Trophoblast cell (in vitro differentiated cells and primary cell): Measurements from ENCODE around the gene NR2F1.

Experiments used
- DNase-seq, 2 donors: peaks; one replicate each; pipeline ENCODE4 v3.0.0-alpha.2; 2016
- H2AFZ ChIP-seq: 2 replicates; pipeline ENCODE4 v1.6.1; 2013; ENCODE audit warnings: low read length, moderate library complexity, mild to moderate bottlenecking; ENCODE audit not compliant: insufficient read depth, poor library complexity
- H2AK5ac ChIP-seq: 2 replicates; pipeline ENCODE4 v1.6.1; 2013; ENCODE audit warnings: mild to moderate bottlenecking, low read length
- H2BK120ac ChIP-seq: 2 replicates; pipeline ENCODE4 v1.6.1; 2013; ENCODE audit warnings: low read length, mild to moderate bottlenecking, moderate library complexity; ENCODE audit not compliant: insufficient read depth, poor library complexity
- H2BK12ac ChIP-seq: 2 replicates; pipeline ENCODE4 v1.6.1; 2013; ENCODE audit warnings: mild to moderate bottlenecking, low read length, moderate library complexity
- H2BK5ac ChIP-seq: 2 replicates; pipeline ENCODE4 v1.6.1; 2013; ENCODE audit warnings: low read length, low read depth, moderate library complexity, mild to moderate bottlenecking; ENCODE audit not compliant: poor library complexity
- H3K14ac ChIP-seq: 2 replicates; pipeline ENCODE4 v1.6.1; 2013; ENCODE audit warnings: mild to moderate bottlenecking, low read length
- H3K18ac ChIP-seq: 2 replicates; pipeline ENCODE4 v1.6.1; 2013; ENCODE audit warnings: mild to moderate bottlenecking, low read length
- H3K23ac ChIP-seq: 2 replicates; pipeline ENCODE4 v1.6.1; 2013; ENCODE audit warnings: low read length
- H3K27ac ChIP-seq: 2 replicates; pipeline ENCODE4 v1.5.1; 2013; ENCODE audit warnings: low read depth, mild to moderate bottlenecking, inconsistent platforms, low read length, moderate library complexity
- H3K27me3 ChIP-seq: 2 replicates; pipeline ENCODE4 v1.6.1; 2013; ENCODE audit warnings: inconsistent platforms, mild to moderate bottlenecking, low read length, moderate library complexity; ENCODE audit not compliant: insufficient read depth
- H3K36me3 ChIP-seq, 2 experiments: 1 replicate in 1 of 2; 2 replicates in 1 of 2; pipeline ENCODE4 v1.6.1; 2013; ENCODE audit warnings: low read length in 2 of 2, mild to moderate bottlenecking in 2 of 2, moderate library complexity in 1 of 2; ENCODE audit not compliant: insufficient read depth in 2 of 2, control insufficient read depth in 1 of 2
- H3K4ac ChIP-seq: 2 replicates; pipeline ENCODE4 v1.6.1; 2013; ENCODE audit warnings: low read depth, mild to moderate bottlenecking, low read length, moderate library complexity
- H3K4me1 ChIP-seq, 2 experiments: 1 replicate in 1 of 2; 2 replicates in 1 of 2; pipeline ENCODE4 v1.6.1; 2013; ENCODE audit warnings: low read length in 2 of 2, mild to moderate bottlenecking in 2 of 2, moderate library complexity in 1 of 2; ENCODE audit not compliant: insufficient read depth in 2 of 2, control insufficient read depth in 1 of 2
- H3K4me2 ChIP-seq: 2 replicates; pipeline ENCODE4 v1.6.1; 2013; ENCODE audit warnings: inconsistent platforms, mild to moderate bottlenecking, low read length, moderate library complexity
- H3K4me3 ChIP-seq: 2 replicates; pipeline ENCODE4 v1.5.1; 2013; ENCODE audit warnings: mild to moderate bottlenecking, low read depth, low read length, inconsistent platforms
- H3K79me1 ChIP-seq: one replicate; pipeline ENCODE4 v1.6.1; 2013; ENCODE audit warnings: low read length
- H3K79me2 ChIP-seq: 2 replicates; pipeline ENCODE4 v1.6.1; 2013; ENCODE audit warnings: low read length, mild to moderate bottlenecking; ENCODE audit not compliant: control insufficient read depth, insufficient read depth, poor library complexity
- H3K9ac ChIP-seq: 2 replicates; pipeline ENCODE4 v1.6.1; 2013; ENCODE audit warnings: mild to moderate bottlenecking, low read length
- H3K9me3 ChIP-seq: 2 replicates; pipeline ENCODE4 v1.6.1; 2013; ENCODE audit warnings: low read depth, mild to moderate bottlenecking, control low read depth, inconsistent platforms, low read length; ENCODE audit not compliant: insufficient read depth
- H4K12ac ChIP-seq: 2 replicates; pipeline ENCODE4 v1.6.1; 2013; ENCODE audit warnings: low read depth, mild to moderate bottlenecking, low read length, moderate library complexity
- H4K8ac ChIP-seq: 2 replicates; pipeline ENCODE4 v1.6.1; 2013; ENCODE audit warnings: low read depth, mild to moderate bottlenecking, low read length, moderate library complexity
- H4K91ac ChIP-seq: one replicate; pipeline ENCODE4 v1.6.1; 2013; ENCODE audit warnings: low read depth, mild to moderate bottlenecking, low read length, moderate library complexity
- WGBS: extraction: QIAGEN DNeasy Blood & Tissue Kit; methylation state at CpG from one replicate; pipeline ENCODE4 v1.1.7; 2013; ENCODE audit warnings: missing lambda C conversion rate; ENCODE audit not compliant: insufficient read length, insufficient coverage; ENCODE audit errors: extremely low coverage; 5-methylcytosine and 5-hydroxymethylcytosine counted together

The NR2F1 gene

DNA sequence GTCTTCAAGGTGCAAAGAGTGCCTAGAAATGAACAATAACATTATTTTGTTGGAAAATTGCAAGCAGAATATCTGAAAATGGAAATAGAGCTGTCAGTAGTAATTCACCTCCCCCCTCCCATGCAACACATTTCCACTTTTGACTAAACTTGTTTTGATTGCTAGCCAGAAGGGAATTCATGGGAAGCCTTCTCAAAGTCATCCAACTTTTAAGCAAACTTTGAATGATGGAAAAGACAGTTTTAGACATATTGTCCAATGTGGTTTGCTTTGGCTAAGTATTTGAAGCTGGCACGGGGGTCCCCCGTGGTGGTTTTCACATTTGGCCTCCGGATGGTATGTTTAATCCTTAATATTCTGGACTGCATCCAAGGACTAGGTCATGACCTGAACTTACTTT lies 7.5 kb downstream of the NR2F1 start:
- Histone ChIP-seq H3K9me3 (peaks cover 11% of the 10 kb centered on the region), H3K9ac (no peak overlapping the region), H3K4ac (no peak overlapping the region), H3K36me3 (no peaks in the 10 kb centered on the region), H4K8ac (no peak overlapping the region), H2AK5ac (no peak overlapping the region), H3K23ac (no peak overlapping the region), H2BK12ac (no peak overlapping the region), H4K12ac (no peak overlapping the region), H3K27me3 (peaks cover 68% of the 10 kb centered on the region), H3K4me2 (no peak overlapping the region), H2BK120ac (no peak overlapping the region), H3K14ac (no peak overlapping the region), H3K79me2 (no peaks in the 10 kb centered on the region), H3K4me1 (peaks cover 3 to 8% of the 10 kb centered on the region in 2 experiments), H4K91ac (no peak overlapping the region), H3K27ac (no peak overlapping the region), H2BK5ac (no peak overlapping the region), H3K4me3 (no peak overlapping the region), H3K18ac (no peak overlapping the region), H2AFZ (no peak overlapping the region), H3K79me1 (no peaks in the 10 kb centered on the region)
- DNase-seq = no peak
- WGBS = no CpG with 5 or more reads among the region's 3 CpGs

DNA sequence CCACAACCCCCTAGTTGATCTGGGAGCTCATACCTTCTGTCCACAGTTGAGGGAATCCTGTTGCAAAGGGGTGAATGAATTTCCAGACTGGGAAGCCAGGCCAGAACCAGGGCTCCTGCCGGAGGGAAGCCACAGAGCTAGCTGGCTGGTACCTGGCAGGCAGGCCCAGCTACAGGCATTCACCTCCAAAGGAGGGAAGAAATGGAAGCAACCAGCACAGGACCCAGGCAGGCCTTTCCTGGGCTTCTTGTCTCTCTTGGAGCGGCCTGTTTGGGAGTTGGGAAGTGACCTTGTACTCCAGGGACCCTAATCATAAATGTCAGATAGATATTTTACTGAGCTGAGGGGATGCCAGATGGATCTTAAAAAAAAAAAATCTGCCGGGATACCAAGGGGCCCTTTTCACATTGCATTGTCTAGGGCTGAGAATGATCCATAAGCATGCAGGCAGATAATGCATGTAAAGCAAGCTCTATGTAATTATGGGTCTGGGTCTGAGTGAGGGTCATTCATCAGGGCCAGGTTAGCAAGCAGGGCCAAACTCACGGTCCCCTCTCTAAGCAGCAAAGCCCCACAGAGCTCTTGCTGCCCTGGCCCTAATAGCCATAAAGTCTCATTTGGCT lies 8.4 kb downstream of the NR2F1 start:
- Histone ChIP-seq H3K9me3 (peaks cover 11% of the 10 kb centered on the region), H2AK5ac (no peak overlapping the region), H3K9ac (no peak overlapping the region), H3K27ac (no peak overlapping the region), H4K91ac (no peak overlapping the region), H2BK5ac (no peak overlapping the region), H3K4me2 (no peak overlapping the region), H3K4ac (no peak overlapping the region), H3K79me1 (no peaks in the 10 kb centered on the region), H3K23ac (no peak overlapping the region), H2BK12ac (no peak overlapping the region), H2AFZ (no peak overlapping the region), H3K79me2 (no peaks in the 10 kb centered on the region), H3K4me3 (no peak overlapping the region), H2BK120ac (no peak overlapping the region), H3K27me3 (peaks cover 70% of the 10 kb centered on the region), H3K18ac (no peak overlapping the region), H4K8ac (no peak overlapping the region), H3K4me1 (peaks cover 3 to 8% of the 10 kb centered on the region in 2 experiments), H3K14ac (no peak overlapping the region), H4K12ac (no peak overlapping the region), H3K36me3 (no peaks in the 10 kb centered on the region)
- DNase-seq = no peak
- no CpG with 5 or more reads among the region's 4 CpGs for WGBS

DNA sequence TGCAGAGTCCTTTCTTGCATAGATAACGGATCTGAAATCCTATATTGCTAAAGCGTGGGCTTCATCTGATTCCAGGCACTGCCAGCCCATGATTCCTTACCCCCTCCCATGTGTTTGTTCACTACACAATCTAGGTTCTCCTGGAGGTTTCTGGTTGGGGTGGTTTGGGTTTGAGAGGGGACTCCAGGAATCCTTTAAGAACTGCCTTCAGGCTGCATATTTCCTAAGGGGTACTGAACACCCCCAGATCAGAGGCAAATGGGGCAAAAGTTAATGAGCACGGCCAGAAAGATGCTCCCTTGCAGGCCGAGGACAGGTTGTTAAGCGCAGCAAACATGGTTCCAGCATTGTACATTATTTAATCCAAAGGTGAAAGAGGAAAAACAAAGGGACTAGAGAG lies 9.9 kb downstream of the NR2F1 start:
- no peak overlapping the region for H2BK12ac ChIP-seq
- no peak overlapping the region for H2AK5ac ChIP-seq
- no peaks in the 10 kb centered on the region for H3K79me1 ChIP-seq
- H4K91ac ChIP-seq = no peak overlapping the region
- no CpG with 5 or more reads among the region's 5 CpGs for WGBS
- H2BK5ac ChIP-seq = no peak overlapping the region
- no peaks in the 10 kb centered on the region for H3K79me2 ChIP-seq
- H3K27me3 ChIP-seq = peaks cover 75% of the 10 kb centered on the region
- H3K4ac ChIP-seq = no peak overlapping the region
- H3K18ac ChIP-seq = no peak overlapping the region
- no peak overlapping the region for H2AFZ ChIP-seq
- H3K9ac ChIP-seq = no peak overlapping the region
- H3K14ac ChIP-seq = no peak overlapping the region
- no peak for DNase-seq
- H3K36me3 ChIP-seq = no peaks in the 10 kb centered on the region
- H4K8ac ChIP-seq = no peak overlapping the region
- H3K27ac ChIP-seq = no peak overlapping the region
- no peak overlapping the region for H3K4me2 ChIP-seq
- no peak overlapping the region for H3K4me3 ChIP-seq
- peaks cover 14% of the 10 kb centered on the region for H3K9me3 ChIP-seq
- no peak overlapping the region for H2BK120ac ChIP-seq
- H3K23ac ChIP-seq = no peak overlapping the region
- peaks cover 5 to 8% of the 10 kb centered on the region in 2 experiments for H3K4me1 ChIP-seq
- no peak overlapping the region for H4K12ac ChIP-seq

DNA sequence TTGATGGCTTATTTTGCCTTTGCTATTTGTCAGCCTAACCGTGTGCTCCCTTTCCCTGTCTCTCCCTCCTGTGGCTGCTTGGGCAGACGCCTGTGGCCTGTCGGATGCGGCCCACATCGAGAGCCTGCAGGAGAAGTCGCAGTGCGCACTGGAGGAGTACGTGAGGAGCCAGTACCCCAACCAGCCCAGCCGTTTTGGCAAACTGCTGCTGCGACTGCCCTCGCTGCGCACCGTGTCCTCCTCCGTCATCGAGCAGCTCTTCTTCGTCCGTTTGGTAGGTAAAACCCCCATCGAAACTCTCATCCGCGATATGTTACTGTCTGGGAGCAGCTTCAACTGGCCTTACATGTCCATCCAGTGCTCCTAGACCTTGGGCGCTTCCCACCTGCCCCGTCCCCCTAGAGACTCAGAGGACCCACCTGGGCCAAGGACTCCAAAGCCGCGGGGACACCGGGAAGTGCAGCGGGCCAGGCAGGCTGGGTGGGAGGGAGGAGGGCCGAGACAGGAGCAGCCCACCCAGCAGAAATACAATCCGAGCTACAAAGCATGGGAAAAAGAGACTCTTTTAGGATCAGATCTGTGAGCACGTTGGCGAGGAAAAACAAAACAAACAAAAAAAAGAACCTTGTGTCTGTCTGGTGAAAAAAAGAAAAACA lies 10.6 kb downstream of the NR2F1 start:
- Histone ChIP-seq H3K4me1 (peaks cover 5% of the 10 kb centered on the region in 2 experiments), H3K4me2 (no peak overlapping the region), H3K4ac (no peak overlapping the region), H2BK5ac (no peak overlapping the region), H3K23ac (no peak overlapping the region), H4K8ac (no peak overlapping the region), H3K27me3 (peaks cover 74% of the 10 kb centered on the region), H4K12ac (no peak overlapping the region), H3K14ac (no peak overlapping the region), H3K27ac (no peak overlapping the region), H2BK120ac (no peak overlapping the region), H4K91ac (no peak overlapping the region), H2AK5ac (no peak overlapping the region), H2AFZ (no peak overlapping the region), H3K36me3 (no peaks in the 10 kb centered on the region), H3K9me3 (peaks cover 10% of the 10 kb centered on the region), H3K4me3 (no peak overlapping the region), H3K79me1 (no peaks in the 10 kb centered on the region), H3K79me2 (no peaks in the 10 kb centered on the region), H3K9ac (no peak overlapping the region), H2BK12ac (no peak overlapping the region), H3K18ac (no peak overlapping the region)
- no CpG with 5 or more reads among the region's 30 CpGs for WGBS
- no peak for DNase-seq
